ENCODE measurements around the gene PMFBP1. TPM values are rescaled to one million over a fixed set of nuclear protein-coding genes. Genes with fewer than 3 reads are reported as not detected.
A peak's percentile ranks its signal among the peaks of the same experiment; 100 is the strongest.

PMFBP1 gene, protein sequence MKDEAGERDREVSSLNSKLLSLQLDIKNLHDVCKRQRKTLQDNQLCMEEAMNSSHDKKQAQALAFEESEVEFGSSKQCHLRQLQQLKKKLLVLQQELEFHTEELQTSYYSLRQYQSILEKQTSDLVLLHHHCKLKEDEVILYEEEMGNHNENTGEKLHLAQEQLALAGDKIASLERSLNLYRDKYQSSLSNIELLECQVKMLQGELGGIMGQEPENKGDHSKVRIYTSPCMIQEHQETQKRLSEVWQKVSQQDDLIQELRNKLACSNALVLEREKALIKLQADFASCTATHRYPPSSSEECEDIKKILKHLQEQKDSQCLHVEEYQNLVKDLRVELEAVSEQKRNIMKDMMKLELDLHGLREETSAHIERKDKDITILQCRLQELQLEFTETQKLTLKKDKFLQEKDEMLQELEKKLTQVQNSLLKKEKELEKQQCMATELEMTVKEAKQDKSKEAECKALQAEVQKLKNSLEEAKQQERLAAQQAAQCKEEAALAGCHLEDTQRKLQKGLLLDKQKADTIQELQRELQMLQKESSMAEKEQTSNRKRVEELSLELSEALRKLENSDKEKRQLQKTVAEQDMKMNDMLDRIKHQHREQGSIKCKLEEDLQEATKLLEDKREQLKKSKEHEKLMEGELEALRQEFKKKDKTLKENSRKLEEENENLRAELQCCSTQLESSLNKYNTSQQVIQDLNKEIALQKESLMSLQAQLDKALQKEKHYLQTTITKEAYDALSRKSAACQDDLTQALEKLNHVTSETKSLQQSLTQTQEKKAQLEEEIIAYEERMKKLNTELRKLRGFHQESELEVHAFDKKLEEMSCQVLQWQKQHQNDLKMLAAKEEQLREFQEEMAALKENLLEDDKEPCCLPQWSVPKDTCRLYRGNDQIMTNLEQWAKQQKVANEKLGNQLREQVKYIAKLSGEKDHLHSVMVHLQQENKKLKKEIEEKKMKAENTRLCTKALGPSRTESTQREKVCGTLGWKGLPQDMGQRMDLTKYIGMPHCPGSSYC
- 1 to 10 TPM in 1 of 4 donors, under 1 TPM in 3; 0.42 to 1.2 (median 0.51) TPM for total RNA-seq

- peak in 1 of 2 donors; percentile 53 for TF ChIP-seq EP300 (IDR thresholded peaks at IDR 0.05)
- no peak for TF ChIP-seq POLR2A (IDR thresholded peaks at IDR 0.05)
- TF ChIP-seq, protein P1, sequence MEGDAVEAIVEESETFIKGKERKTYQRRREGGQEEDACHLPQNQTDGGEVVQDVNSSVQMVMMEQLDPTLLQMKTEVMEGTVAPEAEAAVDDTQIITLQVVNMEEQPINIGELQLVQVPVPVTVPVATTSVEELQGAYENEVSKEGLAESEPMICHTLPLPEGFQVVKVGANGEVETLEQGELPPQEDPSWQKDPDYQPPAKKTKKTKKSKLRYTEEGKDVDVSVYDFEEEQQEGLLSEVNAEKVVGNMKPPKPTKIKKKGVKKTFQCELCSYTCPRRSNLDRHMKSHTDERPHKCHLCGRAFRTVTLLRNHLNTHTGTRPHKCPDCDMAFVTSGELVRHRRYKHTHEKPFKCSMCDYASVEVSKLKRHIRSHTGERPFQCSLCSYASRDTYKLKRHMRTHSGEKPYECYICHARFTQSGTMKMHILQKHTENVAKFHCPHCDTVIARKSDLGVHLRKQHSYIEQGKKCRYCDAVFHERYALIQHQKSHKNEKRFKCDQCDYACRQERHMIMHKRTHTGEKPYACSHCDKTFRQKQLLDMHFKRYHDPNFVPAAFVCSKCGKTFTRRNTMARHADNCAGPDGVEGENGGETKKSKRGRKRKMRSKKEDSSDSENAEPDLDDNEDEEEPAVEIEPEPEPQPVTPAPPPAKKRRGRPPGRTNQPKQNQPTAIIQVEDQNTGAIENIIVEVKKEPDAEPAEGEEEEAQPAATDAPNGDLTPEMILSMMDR (IDR thresholded peaks at IDR 0.05), result no peak
- Histone ChIP-seq H3K9me3 (no peaks in the 10 kb centered on the region), H3K27me3 (no peaks in the 10 kb centered on the region), H3K4me3 (no peak within 1 kb of the TSS), H3K36me3 (no peaks in the 10 kb centered on the region), H3K27ac (no peak within 1 kb of the TSS), H3K4me1 (no peaks in the 10 kb centered on the region)
- peak in 1 of 2 donors; percentile 56 for DNase-seq (ENCODE audit: low spot score in 2 of 2)
- 79% methylated on average over 11 of the region's 11 CpGs for WGBS, 2 donors
Observed at GRCh38 chr16:72172105-72173034, at the start of gene PMFBP1. Gene PMFBP1 (minus strand): TSS chr16:72172155. CDS start chr16:72171208, 947 bp downstream.

DNA sequence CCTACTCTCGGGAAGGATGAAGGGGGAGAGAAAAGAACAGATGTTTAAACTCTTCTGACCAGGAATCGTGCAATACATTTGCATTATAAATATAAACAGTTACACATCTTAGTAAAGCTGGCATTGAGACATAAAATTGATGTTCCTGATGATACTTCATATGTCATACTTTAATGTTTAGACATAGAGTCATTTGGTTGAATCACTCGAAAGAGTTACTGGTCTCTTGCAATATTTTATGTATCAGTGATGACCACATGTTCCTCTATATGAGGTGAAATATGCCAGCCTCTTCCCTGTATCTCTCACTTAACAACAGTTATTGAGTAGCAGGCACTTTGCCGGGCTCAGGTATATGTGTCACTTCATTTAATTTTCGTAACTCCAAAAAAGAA, 49.7 kb upstream of the PMFBP1 start:
- TF ChIP-seq POLR2A (IDR thresholded peaks at IDR 0.05) (no peak), EP300 (IDR thresholded peaks at IDR 0.05) (no peak)
- TF ChIP-seq, protein P1 (IDR thresholded peaks at IDR 0.05), result no peak
- H3K4me1 ChIP-seq, result no peaks in the 10 kb centered on the region
- DNase-seq (ENCODE audit: low spot score in 2 of 2), result no peak
- H3K9me3 ChIP-seq, result no peaks in the 10 kb centered on the region
- H3K27me3 ChIP-seq, result no peaks in the 10 kb centered on the region
- H3K36me3 ChIP-seq, result no peaks in the 10 kb centered on the region
- no peak overlapping the region for H3K27ac ChIP-seq
- 64 to 73% methylated on average over 5 of the region's 5 CpGs for WGBS, 2 donors
- no peak overlapping the region for H3K4me3 ChIP-seq

DNA sequence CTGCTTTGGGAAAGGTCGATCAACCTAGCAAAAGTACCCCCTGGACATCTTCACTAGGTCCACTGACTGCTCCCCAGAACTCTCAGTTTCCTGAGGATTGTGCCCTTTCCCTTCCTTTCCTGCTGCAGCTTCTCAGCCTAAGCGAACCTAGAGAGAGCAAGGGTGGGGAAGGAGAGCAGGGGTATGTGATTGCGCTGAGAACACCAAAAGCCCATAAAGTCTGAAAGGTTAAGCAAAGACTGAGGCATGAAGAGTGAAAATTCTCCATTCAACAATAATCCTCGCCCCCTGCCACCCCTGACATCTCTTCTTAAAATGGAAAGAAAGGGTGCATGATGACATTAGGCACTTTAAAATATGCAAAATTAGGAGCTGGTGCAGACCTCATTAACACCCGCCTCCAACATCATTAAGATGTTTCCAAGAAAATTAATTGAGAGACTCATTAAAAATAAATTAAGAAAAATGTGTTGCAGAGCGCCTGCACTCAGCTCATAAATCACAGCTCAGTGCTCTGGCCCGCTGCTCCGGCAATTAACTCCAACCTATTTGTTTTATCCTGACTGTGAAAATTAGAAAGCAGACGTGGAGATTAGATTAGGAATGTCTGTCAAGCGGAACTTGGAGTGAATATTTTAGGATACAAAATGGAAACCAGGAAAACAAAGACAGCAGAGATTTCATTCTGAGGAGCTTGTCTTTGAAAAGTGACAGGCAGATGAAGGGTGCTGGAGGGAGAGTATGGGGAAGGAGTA, 49.1 kb upstream of the PMFBP1 start:
- TF ChIP-seq, protein P1 (IDR thresholded peaks at IDR 0.05), result no peak
- no peak for TF ChIP-seq EP300 (IDR thresholded peaks at IDR 0.05)
- TF ChIP-seq POLR2A (IDR thresholded peaks at IDR 0.05), result no peak
- DNase-seq (ENCODE audit: low spot score in 2 of 2), result no peak
- no peak overlapping the region for H3K27ac ChIP-seq
- H3K27me3 ChIP-seq, result no peaks in the 10 kb centered on the region
- no peaks in the 10 kb centered on the region for H3K4me1 ChIP-seq
- H3K36me3 ChIP-seq, result no peaks in the 10 kb centered on the region
- WGBS, 2 donors, result 59 to 60% methylated on average over 10 of the region's 10 CpGs
- no peaks in the 10 kb centered on the region for H3K9me3 ChIP-seq
- no peak overlapping the region for H3K4me3 ChIP-seq

DNA sequence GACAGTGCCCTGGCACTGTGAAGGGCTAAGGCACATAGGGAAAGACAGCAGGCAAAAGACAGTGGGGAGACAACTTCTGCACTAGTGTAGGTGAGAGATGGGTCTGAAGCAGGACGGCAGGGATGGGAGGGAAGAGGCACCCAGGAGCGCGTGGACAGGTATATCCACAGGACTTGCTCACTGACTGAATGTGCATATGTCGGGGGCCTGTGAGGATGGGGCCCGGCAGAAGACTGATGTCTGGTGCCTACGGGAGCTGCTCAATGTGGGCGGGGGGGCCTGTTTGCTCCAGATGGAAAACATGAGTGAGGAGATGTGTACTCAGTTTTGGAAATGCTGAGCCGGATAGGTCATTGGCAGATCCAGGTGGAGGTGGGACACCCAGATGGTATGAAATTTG, 47.3 kb upstream of the PMFBP1 start:
- WGBS, 2 donors, result 93 to 97% methylated on average over 8 of the region's 8 CpGs
- Histone ChIP-seq H3K27me3 (no peaks in the 10 kb centered on the region), H3K4me1 (no peaks in the 10 kb centered on the region), H3K36me3 (no peaks in the 10 kb centered on the region), H3K4me3 (no peak overlapping the region), H3K9me3 (peaks cover 0 to 5% (median 0%) of the 10 kb centered on the region in 4 donors), H3K27ac (no peak overlapping the region)
- TF ChIP-seq, protein P1 (IDR thresholded peaks at IDR 0.05), result no peak
- no peak for TF ChIP-seq EP300 (IDR thresholded peaks at IDR 0.05)
- TF ChIP-seq POLR2A (IDR thresholded peaks at IDR 0.05), result no peak
- no peak for DNase-seq (ENCODE audit: low spot score in 2 of 2)

All from tibial nerve (tissue), 4 donors.